H9 (cell line): ENCODE data around the gene RASGEF1C. TPM values are rescaled to one million over a fixed set of nuclear protein-coding genes. Genes with fewer than 3 reads are reported as not detected.

ENCODE experiments used
- DNase-seq: peaks from one replicate; pipeline ENCODE4 v3.0.0-alpha.2; 2017
- H2AFZ ChIP-seq: one replicate; pipeline ENCODE4 v1.6.1; 2013; ENCODE audit warnings: mild to moderate bottlenecking, low read length, control low read depth, moderate library complexity
- H2AK5ac ChIP-seq: 2 replicates; pipeline ENCODE4 v1.6.1; 2013; ENCODE audit warnings: low read length, control low read depth, mixed read lengths; ENCODE audit not compliant: insufficient read length
- H2BK120ac ChIP-seq: one replicate; pipeline ENCODE4 v1.6.1; 2013; ENCODE audit warnings: low read depth, mild to moderate bottlenecking, low read length, control low read depth, inconsistent platforms; ENCODE audit not compliant: poor library complexity, severe bottlenecking
- H2BK12ac ChIP-seq: 2 replicates; pipeline ENCODE4 v1.6.1; 2013; ENCODE audit warnings: low read length, control low read depth, mixed read lengths, low read depth; ENCODE audit not compliant: insufficient read length
- H2BK15ac ChIP-seq: 2 replicates; pipeline ENCODE4 v1.6.1; 2013; ENCODE audit warnings: low read depth, low read length, control low read depth
- H2BK20ac ChIP-seq: one replicate; pipeline ENCODE4 v1.6.1; 2013; ENCODE audit warnings: low read depth, mild to moderate bottlenecking, low read length, control low read depth, inconsistent platforms; ENCODE audit not compliant: poor library complexity, severe bottlenecking
- H2BK5ac ChIP-seq: 2 replicates; pipeline ENCODE4 v1.6.1; 2013; ENCODE audit warnings: low read length, control low read depth, mixed read lengths; ENCODE audit not compliant: insufficient read length
- H3K14ac ChIP-seq: 2 replicates; pipeline ENCODE4 v1.6.1; 2013; ENCODE audit warnings: low read length, control low read depth; ENCODE audit not compliant: insufficient read depth
- H3K18ac ChIP-seq: 2 replicates; pipeline ENCODE4 v1.6.1; 2013; ENCODE audit warnings: low read depth, mild to moderate bottlenecking, mixed read lengths, low read length, control low read depth; ENCODE audit not compliant: insufficient read length
- H3K23ac ChIP-seq: 2 replicates; pipeline ENCODE4 v1.6.1; 2013; ENCODE audit warnings: low read length, control low read depth, mixed read lengths, low read depth; ENCODE audit not compliant: insufficient read length
- H3K23me2 ChIP-seq: 2 replicates; pipeline ENCODE4 v1.6.1; 2013; ENCODE audit warnings: low read depth, mild to moderate bottlenecking, mixed read lengths, low read length, control low read depth; ENCODE audit not compliant: insufficient read length, poor library complexity, severe bottlenecking
- H3K27ac ChIP-seq: 2 replicates; pipeline ENCODE4 v1.5.1; 2013; ENCODE audit warnings: low read length, control low read depth, mixed read lengths, low read depth; ENCODE audit not compliant: insufficient read length
- H3K27me3 ChIP-seq: 2 replicates; pipeline ENCODE4 v1.6.1; 2013; ENCODE audit warnings: low read length, control low read depth, inconsistent platforms; ENCODE audit not compliant: insufficient read depth
- H3K4ac ChIP-seq: 2 replicates; pipeline ENCODE4 v1.6.1; 2013; ENCODE audit warnings: low read depth, mild to moderate bottlenecking, control low read depth, inconsistent platforms, low read length, moderate library complexity
- H3K4me1 ChIP-seq: 2 replicates; pipeline ENCODE4 v1.6.1; 2013; ENCODE audit warnings: low read length, control low read depth, inconsistent platforms; ENCODE audit not compliant: insufficient read depth
- H3K4me2 ChIP-seq: 2 replicates; pipeline ENCODE4 v1.6.1; 2013; ENCODE audit warnings: low read length, control low read depth, mixed read lengths; ENCODE audit not compliant: insufficient read length, insufficient read depth
- H3K56ac ChIP-seq: 2 replicates; pipeline ENCODE4 v1.6.1; 2013; ENCODE audit warnings: low read depth, mild to moderate bottlenecking, mixed read lengths, low read length, control low read depth; ENCODE audit not compliant: insufficient read length
- H3K79me1 ChIP-seq: 2 replicates; pipeline ENCODE4 v1.6.1; 2013; ENCODE audit warnings: low read depth, mild to moderate bottlenecking, moderate library complexity, low read length, control low read depth, inconsistent platforms; ENCODE audit not compliant: insufficient read depth, poor library complexity, severe bottlenecking
- H3K79me2 ChIP-seq: 2 replicates; pipeline ENCODE4 v1.6.1; 2013; ENCODE audit warnings: low read length, control low read depth, inconsistent platforms; ENCODE audit not compliant: insufficient read depth
- H3K9ac ChIP-seq: 2 replicates; pipeline ENCODE4 v1.6.1; 2013; ENCODE audit warnings: low read length, control low read depth, mixed read lengths; ENCODE audit not compliant: insufficient read length; ENCODE audit errors: extremely low read depth
- H3K9me3 ChIP-seq: one replicate; pipeline ENCODE4 v1.6.1; 2013; ENCODE audit warnings: low read depth, low read length, inconsistent platforms; ENCODE audit not compliant: control insufficient read depth
- H3T11ph ChIP-seq: one replicate; pipeline ENCODE4 v1.6.1; 2013; ENCODE audit warnings: mild to moderate bottlenecking, low read length, control low read depth, inconsistent platforms
- H4K20me1 ChIP-seq: one replicate; pipeline ENCODE4 v1.6.1; 2013; ENCODE audit not compliant: control insufficient read depth, insufficient read length, insufficient read depth
- H4K5ac ChIP-seq: 2 replicates; pipeline ENCODE4 v1.6.1; 2013; ENCODE audit warnings: low read depth, mild to moderate bottlenecking, mixed read lengths, low read length, control low read depth; ENCODE audit not compliant: insufficient read length
- H4K8ac ChIP-seq: replicated peaks from 2 replicates; pipeline ENCODE4 v1.6.1; 2013; ENCODE audit warnings: low read length, control low read depth, mixed read lengths, low read depth; ENCODE audit not compliant: insufficient read length
- H4K91ac ChIP-seq: 2 replicates; pipeline ENCODE4 v1.6.1; 2013; ENCODE audit warnings: low read depth, mild to moderate bottlenecking, moderate library complexity, mixed read lengths, low read length, control low read depth; ENCODE audit not compliant: insufficient read length
- H3K27ac Mint-ChIP-seq, 3 experiments: 2 replicates in 2 of 3; 3 replicates in 1 of 3; pipeline ENCODE4 v1.8.0; 2020 to 2021; ENCODE audit warnings: mixed read lengths in 3 of 3, mild to moderate bottlenecking in 1 of 3, moderate library complexity in 1 of 3
- H3K27me3 Mint-ChIP-seq: 2 replicates; pipeline ENCODE4 v1.8.0; 2021; ENCODE audit warnings: low read depth, mild to moderate bottlenecking, moderate library complexity, mixed read lengths
- H3K36me3 Mint-ChIP-seq, 3 experiments: 2 replicates in 2 of 3; 3 replicates in 1 of 3; pipeline ENCODE4 v1.8.0; 2020 to 2021; ENCODE audit warnings: low read depth in 3 of 3, mixed read lengths in 3 of 3; ENCODE audit not compliant: insufficient read depth in 1 of 3
- H3K4me1 Mint-ChIP-seq, 2 experiments: 2 replicates each; pipeline ENCODE4 v1.8.0; 2020; ENCODE audit warnings: mixed read lengths in 2 of 2
- H3K4me3 Mint-ChIP-seq, 2 experiments: 2 replicates in 1 of 2; 3 replicates in 1 of 2; pipeline ENCODE4 v1.8.0; 2020 to 2021; ENCODE audit warnings: mild to moderate bottlenecking in 2 of 2, mixed read lengths in 2 of 2, moderate library complexity in 1 of 2
- H3K9me3 Mint-ChIP-seq, 2 experiments: 2 replicates in 1 of 2; 3 replicates in 1 of 2; pipeline ENCODE4 v1.8.0; 2020; ENCODE audit warnings: mild to moderate bottlenecking in 2 of 2, mixed read lengths in 2 of 2, moderate library complexity in 1 of 2
- CTCF ChIP-seq: fragments of 200-600 bp; sonication (generic); conservative IDR thresholded peaks from 3 replicates; pipeline ENCODE4 v1.8.0; 2021; ENCODE audit warnings: antibody characterized with exemption, mild to moderate bottlenecking
- WGBS: extraction: QIAGEN DNeasy Blood & Tissue Kit; methylation state at CpG from one replicate; pipeline ENCODE4 v1.1.7; 2013; ENCODE audit warnings: missing lambda C conversion rate, low lambda C conversion rate, mixed read lengths; ENCODE audit not compliant: insufficient read length; ENCODE audit errors: extremely low coverage; 5-methylcytosine and 5-hydroxymethylcytosine counted together
- total RNA-seq: library from RNA; stranded (reverse); gene quantifications from 2 replicates; pipeline ENCODE4 v1.2.1, GENCODE V29; 2021

RASGEF1C gene
- total RNA-seq, 1 experiment from 2014 or later, result 0.83 TPM

- peaks cover 8% of the 10 kb centered on the region; the same call in 1 of the 2 replicates for H3K4me1 ChIP-seq
- no peak overlapping the region for H3K9ac ChIP-seq
Measured at GRCh38 chr5:180067986-180068385, 141.0 kb downstream of the RASGEF1C start.

More at GRCh38 chr5:180067986-180068385, 141.0 kb downstream of the RASGEF1C start:
- H3T11ph ChIP-seq, result no peak overlapping the region
- peaks cover 17% of the 10 kb centered on the region for H3K23me2 ChIP-seq
- H3K27me3 ChIP-seq, result peaks cover 3% of the 10 kb centered on the region; the same call in 1 of the 2 replicates
- H3K4ac ChIP-seq, result no peak overlapping the region
- H4K8ac ChIP-seq, result no peak overlapping the region
- peaks cover 5% of the 10 kb centered on the region for H3K9me3 ChIP-seq
- Mint-ChIP-seq H3K27ac (peak overlapping the region in 2 of 3 experiments; percentile 41 to 83; a peak in 2 of 7 replicates), H3K4me3 (peak overlapping the region; percentile 41 to 73), H3K9me3 (peaks cover 9 to 10% of the 10 kb centered on the region in 2 experiments), H3K27me3 (peaks cover 10% of the 10 kb centered on the region), H3K36me3 (peaks cover 7 to 18% (median 10%) of the 10 kb centered on the region in 3 experiments), H3K4me1 (peaks cover 44 to 52% of the 10 kb centered on the region in 2 experiments)
- H2BK5ac ChIP-seq, result no peak overlapping the region
- H3K18ac ChIP-seq, result no peak overlapping the region
- no peak for DNase-seq
- H3K4me2 ChIP-seq, result peak overlapping the region; percentile 57
- no peak overlapping the region for H2BK15ac ChIP-seq
- no peak overlapping the region for H2AFZ ChIP-seq
- peaks cover 5% of the 10 kb centered on the region for H3K79me1 ChIP-seq
- no peaks in the 10 kb centered on the region for H4K20me1 ChIP-seq
- no peak overlapping the region for H3K23ac ChIP-seq
- no peak overlapping the region for H2BK120ac ChIP-seq
- no peak overlapping the region for H2BK20ac ChIP-seq
- TF ChIP-seq CTCF, result no peak
- no peak overlapping the region for H4K5ac ChIP-seq
- H2BK12ac ChIP-seq, result no peak overlapping the region
- H3K27ac ChIP-seq, result no peak overlapping the region
- no peak overlapping the region for H3K56ac ChIP-seq
- no CpG with 5 or more reads among the region's 4 CpGs for WGBS
- no peak overlapping the region for H2AK5ac ChIP-seq
- H4K91ac ChIP-seq, result no peak overlapping the region
- H3K79me2 ChIP-seq, result peaks cover 32% of the 10 kb centered on the region; the same call in 1 of the 2 replicates
- H3K14ac ChIP-seq, result no peak overlapping the region
